Muscle of arm (tissue), 12 donors: Measurements from ENCODE around the gene PCYOX1L. TPM values are rescaled to one million over a fixed set of nuclear protein-coding genes. Genes with fewer than 3 reads are reported as not detected.
"Not testable (repeated sequence)": the region's sequence is repeated elsewhere in the genome, so short reads cannot be mapped to it uniquely, and the experiment has no call there.

Experiments used
- DNase-seq: peaks from one replicate; pipeline ENCODE4 v3.0.0-alpha.2; 2013
- polyA plus RNA-seq, 12 donors: library from polyadenylated mRNA; unstranded; fragments of 120-200 nt; gene quantifications; one replicate each; pipeline ENCODE4 v1.2.1, GENCODE V29; 2013; ENCODE audit not compliant: insufficient read length in 12 of 12

PCYOX1L gene
- polyA plus RNA-seq, 12 donors: 6.5 to 17.0 (median 9.8) TPM; not detected in 1

- DNase-seq: no peak
These were observed 24.8 kb downstream of the PCYOX1L start for GRCh38 chr5:149382517-149383220.

GRCh38 chr5:149383399-149383798 is 25.6 kb downstream of the PCYOX1L start:
- DNase-seq: no peak

- no peak for DNase-seq
These were observed 28.3 kb downstream of the PCYOX1L start for GRCh38 chr5:149386166-149386565.

GRCh38 chr5:149387081-149387631 is 29.3 kb downstream of the PCYOX1L start:
- DNase-seq: no peak

- DNase-seq: no peak
These were observed 30.1 kb downstream of the PCYOX1L start for GRCh38 chr5:149387982-149388381.

GRCh38 chr5:149388498-149389190 is 30.8 kb downstream of the PCYOX1L start:
- no peak for DNase-seq

- no peak for DNase-seq
These were observed 32.0 kb downstream of the PCYOX1L start for GRCh38 chr5:149389552-149390495.

GRCh38 chr5:149391076-149391475 is 33.2 kb downstream of the PCYOX1L start:
- not testable (repeated sequence) for DNase-seq

- DNase-seq: no peak
These were observed 33.7 kb downstream of the PCYOX1L start for GRCh38 chr5:149391524-149391923.

- no peak for DNase-seq
These were observed 34.9 kb downstream of the PCYOX1L start for GRCh38 chr5:149392718-149393117.

GRCh38 chr5:149394996-149395395 is 37.1 kb downstream of the PCYOX1L start:
- not testable (repeated sequence) for DNase-seq

GRCh38 chr5:149397530-149397929 is 39.7 kb downstream of the PCYOX1L start:
- no peak for DNase-seq

GRCh38 chr5:149398747-149399266 is 41.0 kb downstream of the PCYOX1L start:
- DNase-seq: not testable (repeated sequence)

- DNase-seq: no peak
These were observed 41.9 kb downstream of the PCYOX1L start for GRCh38 chr5:149399775-149400174.

GRCh38 chr5:149400304-149400703 is 42.5 kb downstream of the PCYOX1L start:
- DNase-seq: peak; percentile 57

- no peak for DNase-seq
These were observed 43.2 kb downstream of the PCYOX1L start for GRCh38 chr5:149401051-149401450.

GRCh38 chr5:149402291-149402690 is 44.4 kb downstream of the PCYOX1L start:
- DNase-seq: no peak

- no peak for DNase-seq
These were observed 46.3 kb downstream of the PCYOX1L start for GRCh38 chr5:149403923-149404745.

GRCh38 chr5:149404746-149405549 is 47.1 kb downstream of the PCYOX1L start:
- no peak for DNase-seq
